Stimulated activated naive CD8-positive, alpha-beta T cell treated with anti-CD3 and anti-CD28 coated beads, Interleukin-15, amount 100 ng/mL, for 72 hours (primary cell): ENCODE results near the gene COPB2.
A peak's percentile ranks its signal among the peaks of the same experiment; 100 is the strongest.

Source experiments
- ATAC-seq: fragments of 150-1000 bp; cut with Tn5 transposase; 2 replicates; pipeline ENCODE4 v1.10.0; 2021; ENCODE audit warnings: mild to moderate bottlenecking, moderate library complexity
- DNase-seq, 2 donors: peaks; one replicate each; pipeline ENCODE4 v3.0.0; 2021 to 2022
- H3K27ac Mint-ChIP-seq, 2 donors: one replicate each; pipeline ENCODE4 v1.8.0; 2022; ENCODE audit warnings: mild to moderate bottlenecking in 2 of 2, mixed read lengths in 2 of 2, moderate library complexity in 2 of 2
- H3K27me3 Mint-ChIP-seq: one replicate; pipeline ENCODE4 v1.8.0; 2022; ENCODE audit warnings: mixed read lengths
- H3K4me1 Mint-ChIP-seq: one replicate; pipeline ENCODE4 v1.8.0; 2022; ENCODE audit warnings: mild to moderate bottlenecking, mixed read lengths
- H3K4me3 Mint-ChIP-seq, 2 donors: one replicate each; pipeline ENCODE4 v1.8.0; 2022; ENCODE audit warnings: mild to moderate bottlenecking in 2 of 2, mixed read lengths in 2 of 2, moderate library complexity in 1 of 2
- H3K9me3 Mint-ChIP-seq, 2 donors: one replicate each; pipeline ENCODE4 v1.8.0; 2022; ENCODE audit warnings: mixed read lengths in 2 of 2

COPB2 gene

GRCh38 chr3:139309880-139310279 is 79.6 kb downstream of the COPB2 start:
- Mint-ChIP-seq H3K27me3 (peaks cover 10% of the 10 kb centered on the region), H3K9me3 (no peaks in the 10 kb centered on the region), H3K27ac (no peak overlapping the region), H3K4me1 (no peaks in the 10 kb centered on the region), H3K4me3 (no peak overlapping the region)
- no peak for ATAC-seq
- DNase-seq = no peak

- Mint-ChIP-seq H3K9me3 (no peaks in the 10 kb centered on the region), H3K4me3 (no peak overlapping the region), H3K4me1 (no peaks in the 10 kb centered on the region), H3K27ac (no peak overlapping the region), H3K27me3 (peaks cover 10% of the 10 kb centered on the region)
- DNase-seq (no peak), ATAC-seq (no peak)
These were observed 80.3 kb downstream of the COPB2 start for GRCh38 chr3:139309061-139309591.

GRCh38 chr3:139308560-139308959 is 80.9 kb downstream of the COPB2 start:
- no peaks in the 10 kb centered on the region for H3K9me3 Mint-ChIP-seq
- no peak for ATAC-seq
- DNase-seq = no peak
- peaks cover 5% of the 10 kb centered on the region for H3K27me3 Mint-ChIP-seq
- no peaks in the 10 kb centered on the region for H3K4me1 Mint-ChIP-seq
- no peak overlapping the region for H3K27ac Mint-ChIP-seq
- H3K4me3 Mint-ChIP-seq = no peak overlapping the region

- ATAC-seq (no peak), DNase-seq (no peak)
- no peaks in the 10 kb centered on the region for H3K9me3 Mint-ChIP-seq
- no peak overlapping the region for H3K4me3 Mint-ChIP-seq
- H3K27ac Mint-ChIP-seq = peak overlapping the region in 1 of 2 donors; percentile 36
- no peaks in the 10 kb centered on the region for H3K27me3 Mint-ChIP-seq
- H3K4me1 Mint-ChIP-seq = no peaks in the 10 kb centered on the region
These were observed 81.6 kb downstream of the COPB2 start for GRCh38 chr3:139307601-139308555.
